Fibroblast of skin of back (primary cell): ENCODE measurements around the gene HOXA13.
A peak's percentile ranks its signal among the peaks of the same experiment; 100 is the strongest.

Experiments
- DNase-seq: peaks from one replicate; pipeline ENCODE4 v3.0.0-alpha.2; 2013

Gene HOXA13

GRCh38 chr7:27180431-27181420, 19.2 kb downstream of the HOXA13 start:
- no peak for DNase-seq

- peak; percentile 43 for DNase-seq
Observed at GRCh38 chr7:27179503-27180430, 20.1 kb downstream of the HOXA13 start.

- no peak for DNase-seq
Observed at GRCh38 chr7:27179030-27179429, 20.9 kb downstream of the HOXA13 start.

GRCh38 chr7:27178366-27178765, 21.5 kb downstream of the HOXA13 start:
- DNase-seq: no peak

- no peak for DNase-seq
Observed at GRCh38 chr7:27177795-27178320, 22.0 kb downstream of the HOXA13 start.

GRCh38 chr7:27176962-27177794, 22.7 kb downstream of the HOXA13 start:
- no peak for DNase-seq

- DNase-seq: no peak
Observed at GRCh38 chr7:27176524-27176845, 23.4 kb downstream of the HOXA13 start.

- DNase-seq: no peak
Observed at GRCh38 chr7:27175626-27176523, 24.0 kb downstream of the HOXA13 start.

GRCh38 chr7:27174874-27175625, 24.8 kb downstream of the HOXA13 start:
- DNase-seq: no peak

GRCh38 chr7:27173956-27174873, 25.7 kb downstream of the HOXA13 start, which contains the start of gene HOXA10:
HOXA10 (minus strand) TSS chr7:27174320; CDS start chr7:27174306, 14 bp downstream.
- DNase-seq: no peak

- DNase-seq: no peak
Observed at GRCh38 chr7:27173511-27173955, 26.4 kb downstream of the HOXA13 start.

GRCh38 chr7:27172823-27173510, 26.9 kb downstream of the HOXA13 start:
- no peak for DNase-seq

GRCh38 chr7:27172315-27172774, 27.5 kb downstream of the HOXA13 start:
- DNase-seq: no peak

GRCh38 chr7:27171637-27172314, 28.1 kb downstream of the HOXA13 start:
- DNase-seq: no peak

GRCh38 chr7:27171325-27171636, 28.6 kb downstream of the HOXA13 start:
- DNase-seq: no peak

- no peak for DNase-seq
Observed at GRCh38 chr7:27170426-27171324, 29.2 kb downstream of the HOXA13 start.
